T-helper 2 cell (primary cell): ENCODE measurements around the gene TUBG1.
"Not testable (repeated sequence)": the region's sequence is repeated elsewhere in the genome, so short reads cannot be mapped to it uniquely, and the experiment has no call there.

Experiments
- DNase-seq, 5 experiments: peaks; one replicate each; pipeline versions ENCODE4 v3.0.0 to v3.0.0-alpha.2; 2012 to 2022

Gene TUBG1

GRCh38 chr17:42623732-42624596 is 14.5 kb downstream of the TUBG1 start:
- peak in 1 of 5 experiments; percentile 27 for DNase-seq

- not testable (repeated sequence) for DNase-seq
These were observed 17.7 kb downstream of the TUBG1 start for GRCh38 chr17:42627032-42627764.

GRCh38 chr17:42629411-42630009 is 20.0 kb downstream of the TUBG1 start:
- no peak for DNase-seq

- DNase-seq, result no peak
These were observed 23.5 kb downstream of the TUBG1 start for GRCh38 chr17:42632949-42633444.

- DNase-seq, result no peak
These were observed 30.1 kb downstream of the TUBG1 start for GRCh38 chr17:42639525-42640113.

GRCh38 chr17:42640121-42640520 is 30.6 kb downstream of the TUBG1 start:
- no peak for DNase-seq

- DNase-seq, result no peak
These were observed 32.9 kb downstream of the TUBG1 start for GRCh38 chr17:42642336-42642735.

- no peak for DNase-seq
These were observed 38.3 kb downstream of the TUBG1 start for GRCh38 chr17:42647778-42648177.

GRCh38 chr17:42651392-42651791 is 41.9 kb downstream of the TUBG1 start:
- DNase-seq, result no peak

- no peak for DNase-seq
These were observed 44.0 kb downstream of the TUBG1 start for GRCh38 chr17:42653179-42654124.

- DNase-seq, result no peak
These were observed 46.0 kb downstream of the TUBG1 start for GRCh38 chr17:42655528-42655927.

GRCh38 chr17:42657824-42658588 is 48.5 kb downstream of the TUBG1 start:
- DNase-seq, result no peak

- DNase-seq, result peak in 4 of 5 experiments; percentile 56 to 66 (median 63)
These were observed 49.8 kb downstream of the TUBG1 start, which contains the start of gene TUBG2 for GRCh38 chr17:42659079-42659931. Gene TUBG2 (plus strand): TSS chr17:42659284. CDS start chr17:42659504, 220 bp downstream.

GRCh38 chr17:42659932-42660274 is 50.4 kb downstream of the TUBG1 start:
- not testable (repeated sequence) for DNase-seq

- DNase-seq, result no peak
These were observed 51.3 kb downstream of the TUBG1 start for GRCh38 chr17:42660692-42661345.
